H1 (cell line): Measurements from ENCODE around the gene GDI2. TPM values are rescaled to one million over a fixed set of nuclear protein-coding genes. Genes with fewer than 3 reads are reported as not detected.

ENCODE experiments used
- CTCF ChIA-PET: fragments of 300-600 bp; sonication (Branson Sonifier 250); formaldehyde crosslinking; loops from one replicate; lab custom pipeline; 2021; ENCODE audit not compliant: partially characterized antibody; lab: Charles Lee
- POLR2A ChIA-PET: fragments of 300-600 bp; sonication (Branson Sonifier 250); formaldehyde crosslinking; loops from one replicate; lab custom pipeline; 2021; ENCODE audit warnings: inconsistent platforms; ENCODE audit not compliant: partially characterized antibody; lab: Charles Lee
- DNase-seq, 2 experiments: peaks; one replicate each; pipeline versions ENCODE4 v3.0.0 to v3.0.0-alpha.2; 2010 to 2022; ENCODE audit warnings: low spot score in 2 of 2, low read depth in 1 of 2, mixed read lengths in 1 of 2
- FAIRE-seq: peaks from 2 replicates; lab custom pipeline; 2011; peaks lifted over from hg19 to GRCh38; lab: Jason Lieb, UNC
- H2AFZ ChIP-seq: 2 replicates; pipeline ENCODE4 v1.8.1; 2012; ENCODE audit warnings: low read length, inconsistent platforms
- H2AK5ac ChIP-seq: 2 replicates; pipeline ENCODE4 v1.6.1; 2013; ENCODE audit warnings: low read depth, low read length
- H2BK120ac ChIP-seq: replicated peaks from 2 replicates; pipeline ENCODE3; 2013; ENCODE audit warnings: low read depth, low read length, inconsistent platforms
- H2BK12ac ChIP-seq: 2 replicates; pipeline ENCODE4 v1.6.1; 2013; ENCODE audit warnings: low read depth, low read length
- H2BK15ac ChIP-seq: 2 replicates; pipeline ENCODE4 v1.6.1; 2013; ENCODE audit warnings: low read length
- H2BK20ac ChIP-seq: 2 replicates; pipeline ENCODE4 v1.6.1; 2013; ENCODE audit warnings: low read length
- H2BK5ac ChIP-seq: 2 replicates; pipeline ENCODE4 v1.6.1; 2013; ENCODE audit warnings: low read depth, low read length
- H3K14ac ChIP-seq: 2 replicates; pipeline ENCODE4 v1.6.1; 2013; ENCODE audit warnings: inconsistent platforms; ENCODE audit not compliant: insufficient read length
- H3K18ac ChIP-seq: 2 replicates; pipeline ENCODE4 v1.6.1; 2013; ENCODE audit warnings: low read length; ENCODE audit errors: extremely low read depth
- H3K23ac ChIP-seq: 2 replicates; pipeline ENCODE4 v1.6.1; 2013; ENCODE audit warnings: inconsistent platforms; ENCODE audit not compliant: insufficient read length
- H3K23me2 ChIP-seq: 2 replicates; pipeline ENCODE4 v1.6.1; 2013; ENCODE audit warnings: low read depth, low read length
- H3K27ac ChIP-seq: 2 replicates; pipeline ENCODE4 v1.6.1; 2011; ENCODE audit warnings: low read depth, low read length, inconsistent platforms
- H3K27me3 ChIP-seq, 4 experiments: replicated peaks in 1 of 4; 1 replicate in 1 of 4; 2 replicates in 3 of 4; pipeline versions ENCODE4 v1.6.1 to v1.8.1; 2011 to 2013; ENCODE audit warnings: low read length in 3 of 4, mild to moderate bottlenecking in 3 of 4, inconsistent platforms in 2 of 4, mixed read lengths in 2 of 4, moderate library complexity in 1 of 4; ENCODE audit not compliant: control insufficient read depth in 3 of 4, insufficient read depth in 3 of 4; ENCODE audit errors: extremely low read depth in 1 of 4
- H3K36me3 ChIP-seq, 4 experiments: 2 replicates each; pipeline versions ENCODE4 v1.6.1 to v1.8.1; 2011 to 2013; ENCODE audit warnings: mild to moderate bottlenecking in 4 of 4, low read length in 3 of 4, moderate library complexity in 2 of 4, control low read depth in 1 of 4, inconsistent platforms in 1 of 4; ENCODE audit not compliant: insufficient read depth in 4 of 4, control insufficient read depth in 2 of 4
- H3K4ac ChIP-seq: replicated peaks from 2 replicates; pipeline ENCODE3; 2013; ENCODE audit warnings: low read length, low read depth, mixed read lengths, inconsistent platforms; ENCODE audit not compliant: insufficient read length
- H3K4me1 ChIP-seq, 4 experiments: replicated peaks in 1 of 4; 1 replicate in 1 of 4; 2 replicates in 3 of 4; pipeline versions ENCODE4 v1.6.1 to v1.8.1; 2011 to 2013; ENCODE audit warnings: low read length in 3 of 4, inconsistent platforms in 2 of 4, mixed read lengths in 1 of 4; ENCODE audit not compliant: insufficient read depth in 4 of 4, control insufficient read depth in 3 of 4
- H3K4me2 ChIP-seq, 2 experiments: 2 replicates each; pipeline versions ENCODE4 v1.6.1 to v1.8.1; 2011 to 2013; ENCODE audit warnings: low read depth in 2 of 2, low read length in 2 of 2, control low read depth in 1 of 2, inconsistent platforms in 1 of 2, mild to moderate bottlenecking in 1 of 2; ENCODE audit not compliant: insufficient read depth in 1 of 2
- H3K4me3 ChIP-seq, 4 experiments: fragments of 200-600, 300-600 bp in 1 of 4; sonication (generic), shearing (Covaris generic), sonication (Bioruptor Twin) in 1 of 4; 2 replicates each; pipeline versions ENCODE4 v1.5.1 to v1.8.1; 2011 to 2016; ENCODE audit warnings: low read length in 4 of 4, low read depth in 3 of 4, control low read depth in 2 of 4, inconsistent platforms in 2 of 4, mild to moderate bottlenecking in 2 of 4, mixed read lengths in 1 of 4, moderate library complexity in 1 of 4; ENCODE audit not compliant: insufficient read depth in 2 of 4; ENCODE audit errors: extremely low read depth in 1 of 4
- H3K56ac ChIP-seq: replicated peaks from 2 replicates; pipeline ENCODE3; 2013; ENCODE audit warnings: low read depth, mild to moderate bottlenecking, mixed read lengths, low read length, inconsistent platforms; ENCODE audit not compliant: insufficient read length
- H3K79me1 ChIP-seq: 2 replicates; pipeline ENCODE4 v1.6.1; 2013; ENCODE audit warnings: low read depth, low read length, control low read depth
- H3K79me2 ChIP-seq, 2 experiments: 2 replicates each; pipeline versions ENCODE4 v1.6.1 to v1.8.1; 2012 to 2013; ENCODE audit warnings: low read length in 2 of 2, mild to moderate bottlenecking in 2 of 2, inconsistent platforms in 1 of 2; ENCODE audit not compliant: insufficient read depth in 2 of 2, control insufficient read depth in 1 of 2
- H3K9ac ChIP-seq, 4 experiments: replicated peaks in 1 of 4; 1 replicate in 1 of 4; 2 replicates in 3 of 4; pipeline versions ENCODE4 v1.6.1 to v1.8.1; 2011 to 2013; ENCODE audit warnings: low read depth in 3 of 4, low read length in 3 of 4, control low read depth in 2 of 4, mild to moderate bottlenecking in 2 of 4, moderate library complexity in 2 of 4, inconsistent platforms in 1 of 4; ENCODE audit errors: extremely low read depth in 1 of 4
- H3K9me3 ChIP-seq, 2 experiments: 2 replicates each; pipeline versions ENCODE4 v1.6.1 to v1.8.1; 2012 to 2013; ENCODE audit warnings: mild to moderate bottlenecking in 2 of 2, moderate library complexity in 2 of 2, control low read depth in 1 of 2, inconsistent platforms in 1 of 2, low read depth in 1 of 2, low read length in 1 of 2, mixed read lengths in 1 of 2; ENCODE audit not compliant: insufficient read depth in 2 of 2
- H4K20me1 ChIP-seq, 2 experiments: replicated peaks in 1 of 2; 2 replicates each; pipeline versions ENCODE3 to v1.8.1; 2011 to 2013; ENCODE audit warnings: inconsistent platforms in 2 of 2, low read length in 2 of 2, mild to moderate bottlenecking in 1 of 2; ENCODE audit not compliant: insufficient read depth in 2 of 2, control insufficient read depth in 1 of 2
- H4K5ac ChIP-seq: 2 replicates; pipeline ENCODE4 v1.6.1; 2013; ENCODE audit warnings: low read length, low read depth, mixed read lengths, inconsistent platforms; ENCODE audit not compliant: insufficient read length
- H4K8ac ChIP-seq: 2 replicates; pipeline ENCODE4 v1.8.0; 2013; ENCODE audit warnings: mild to moderate bottlenecking, moderate library complexity, low read length, inconsistent platforms; ENCODE audit not compliant: insufficient read depth; ENCODE audit errors: extremely low read depth
- H4K91ac ChIP-seq: replicated peaks from 2 replicates; pipeline ENCODE3; 2013; ENCODE audit warnings: low read length, mixed read lengths, inconsistent platforms; ENCODE audit not compliant: insufficient read length
- ASH2L ChIP-seq: fragments of 200-600, 300-600 bp; sonication (generic); IDR thresholded peaks from one replicate; pipeline ENCODE4 v1.7.1; 2017; ENCODE audit warnings: low read length
- CTBP2 ChIP-seq: IDR thresholded peaks from 2 replicates; pipeline ENCODE4 v1.7.0; 2011; ENCODE audit warnings: borderline replicate concordance, mild to moderate bottlenecking, moderate library complexity, mixed read lengths, low read length; ENCODE audit not compliant: insufficient read depth, insufficient read length
- E2F6 ChIP-seq: IDR thresholded peaks from 2 replicates; pipeline ENCODE4 v1.6.1; 2012; ENCODE audit warnings: inconsistent platforms
- EGR1 ChIP-seq: IDR thresholded peaks from 2 replicates; pipeline ENCODE4 v1.6.1; 2011; ENCODE audit warnings: low read depth, low read length, borderline replicate concordance
- POU5F1 ChIP-seq: IDR thresholded peaks from 2 replicates; pipeline ENCODE4 v1.6.1; 2011; ENCODE audit warnings: low read depth, mild to moderate bottlenecking, low read length, moderate library complexity
- RBBP5 ChIP-seq: IDR thresholded peaks from 2 replicates; pipeline ENCODE4 v1.7.1; 2012; ENCODE audit warnings: low read depth, mild to moderate bottlenecking, inconsistent platforms, low read length, moderate library complexity, borderline replicate concordance
- SAP30 ChIP-seq: fragments of 300-600 bp; sonication (generic); IDR thresholded peaks from 2 replicates; pipeline ENCODE4 v1.7.1; 2012; ENCODE audit warnings: low read length, moderate library complexity, mild to moderate bottlenecking, inconsistent platforms; ENCODE audit not compliant: insufficient read depth, insufficient replicate concordance
- SIN3A ChIP-seq, 2 experiments: IDR thresholded peaks in 1 of 2; conservative IDR thresholded peaks in 1 of 2; 2 replicates each; pipeline ENCODE4 v1.6.1; 2011 to 2012; ENCODE audit warnings: low read length in 2 of 2, improper control_type of control experiment in 1 of 2, low read depth in 1 of 2, mild to moderate bottlenecking in 1 of 2
- SIRT6 ChIP-seq: IDR thresholded peaks from one replicate; pipeline ENCODE4 v1.7.1; 2012; ENCODE audit warnings: low read length, inconsistent platforms
- WGBS, 2 experiments: shearing (Covaris generic) in 1 of 2; methylation state at CpG; one replicate each; pipeline versions ENCODE4 v1.1.6 to v1.1.7; 2013 to 2015; ENCODE audit warnings: low lambda C conversion rate in 2 of 2, mixed read lengths in 2 of 2, inconsistent platforms in 1 of 2, low coverage in 1 of 2, missing lambda C conversion rate in 1 of 2; ENCODE audit not compliant: insufficient replicate concordance in 2 of 2, insufficient coverage in 1 of 2, insufficient read length in 1 of 2; ENCODE audit errors: extremely low coverage in 1 of 2, missing lambda C conversion rate in 1 of 2; 5-methylcytosine and 5-hydroxymethylcytosine counted together
- polyA plus RNA-seq, 7 experiments: library from polyadenylated mRNA; depleted of rRNA in 3 of 7; stranded (reverse) in 5 of 7; unstranded in 2 of 7; fragments of >200 nt in 5 of 7; fragments of 200-250 nt in 2 of 7; gene quantifications; 1 replicate in 5 of 7; 2 replicates in 1 of 7; 4 replicates in 1 of 7; pipeline versions ENCODE4 v1.2.1 to v1.2.3, GENCODE V29; 2011 to 2013; ENCODE audit warnings: missing spikeins in 2 of 7, mixed read lengths in 2 of 7
- total RNA-seq: library from RNA; stranded (reverse); fragmentation: NEBNext Ultra II Directional; extraction: Animal tissue kit (Norgen Biotek cat#: 25700); gene quantifications from 2 replicates; pipeline ENCODE4 v1.2.1, GENCODE V29; 2021

Gene GDI2
- total and polyA plus RNA-seq, 2 of the 8 experiments (the other 6 are each of a cell fraction or from before 2014, with no cell fraction given): 168 to 385 TPM

GRCh38 chr10:5782174-5782573, 31.1 kb downstream of the GDI2 start:
- H3K4me3 ChIP-seq: no peak overlapping the region
- no peaks in the 10 kb centered on the region for H3K27me3 ChIP-seq
- H4K20me1 ChIP-seq: peaks cover 2 to 10% of the 10 kb centered on the region in 2 experiments
- H2BK5ac ChIP-seq: no peak overlapping the region
- no peak overlapping the region for H3K18ac ChIP-seq
- no peaks in the 10 kb centered on the region for H3K23me2 ChIP-seq
- no peak overlapping the region for H2BK20ac ChIP-seq
- no peaks in the 10 kb centered on the region for H3K9me3 ChIP-seq
- WGBS, 2 experiments: 97% methylated on average over 1 of the region's 1 CpG; no CpG with 5 or more reads in 1 of the 2 experiments
- H2BK12ac ChIP-seq: no peak overlapping the region
- H3K23ac ChIP-seq: no peak overlapping the region
- no peak overlapping the region for H3K56ac ChIP-seq
- H2BK120ac ChIP-seq: no peak overlapping the region
- H4K5ac ChIP-seq: no peak overlapping the region
- H3K4me2 ChIP-seq: no peak overlapping the region
- peaks cover 13 to 82% of the 10 kb centered on the region in 2 experiments for H3K79me2 ChIP-seq
- peaks cover 23 to 50% (median 38%) of the 10 kb centered on the region in 4 experiments for H3K36me3 ChIP-seq
- no peak overlapping the region for H3K14ac ChIP-seq
- no peak overlapping the region for H3K4ac ChIP-seq
- no peak overlapping the region for H4K8ac ChIP-seq
- CTCF ChIA-PET: no interaction called here
- DNase-seq (no peak), FAIRE-seq (no peak)
- H3K9ac ChIP-seq: no peak overlapping the region
- no peaks in the 10 kb centered on the region for H3K4me1 ChIP-seq
- H2AFZ ChIP-seq: no peak overlapping the region
- TF ChIP-seq EGR1: no peak
- no peak for TF ChIP-seq POU5F1
- no peak for TF ChIP-seq RBBP5
- no peak for TF ChIP-seq SIN3A (conservative IDR thresholded peaks at IDR 0.05 in 1 of 2, IDR thresholded peaks at IDR 0.05 in 1 of 2; ENCODE audit: low read depth in 1 of 2, low read length in 2 of 2)
- TF ChIP-seq ASH2L: no peak
- TF ChIP-seq E2F6: no peak
- TF ChIP-seq SIRT6: no peak
- no peak for TF ChIP-seq SAP30
- no peak for TF ChIP-seq CTBP2
- H3K79me1 ChIP-seq: no peaks in the 10 kb centered on the region
- H3K27ac ChIP-seq: no peak overlapping the region
- POLR2A ChIA-PET: interaction anchor here (1.9 kb wide), 1 partner anchor 15 kb away, joined by 6 read pairs; no protein-coding TSS in a partner anchor
- no peak overlapping the region for H2BK15ac ChIP-seq
- no peak overlapping the region for H2AK5ac ChIP-seq
- no peak overlapping the region for H4K91ac ChIP-seq
